ENCODE results near the gene CDKN2AIPNL. TPM values are rescaled to one million over a fixed set of nuclear protein-coding genes. Genes with fewer than 3 reads are reported as not detected.
A peak's percentile ranks its signal among the peaks of the same experiment; 100 is the strongest.

Gene CDKN2AIPNL
- total RNA-seq, 1 experiment from 2014 or later: 60.5 TPM

- H3K4me1 ChIP-seq (ENCODE audit: insufficient read depth, low read length, poor library complexity, severe bottlenecking): no peaks in the 10 kb centered on the region
- TF ChIP-seq EZH2 (IDR thresholded peaks at IDR 0.05; ENCODE audit: borderline replicate concordance, low read depth, low read length, poor library complexity, severe bottlenecking): no peak
- TF ChIP-seq, protein P1, sequence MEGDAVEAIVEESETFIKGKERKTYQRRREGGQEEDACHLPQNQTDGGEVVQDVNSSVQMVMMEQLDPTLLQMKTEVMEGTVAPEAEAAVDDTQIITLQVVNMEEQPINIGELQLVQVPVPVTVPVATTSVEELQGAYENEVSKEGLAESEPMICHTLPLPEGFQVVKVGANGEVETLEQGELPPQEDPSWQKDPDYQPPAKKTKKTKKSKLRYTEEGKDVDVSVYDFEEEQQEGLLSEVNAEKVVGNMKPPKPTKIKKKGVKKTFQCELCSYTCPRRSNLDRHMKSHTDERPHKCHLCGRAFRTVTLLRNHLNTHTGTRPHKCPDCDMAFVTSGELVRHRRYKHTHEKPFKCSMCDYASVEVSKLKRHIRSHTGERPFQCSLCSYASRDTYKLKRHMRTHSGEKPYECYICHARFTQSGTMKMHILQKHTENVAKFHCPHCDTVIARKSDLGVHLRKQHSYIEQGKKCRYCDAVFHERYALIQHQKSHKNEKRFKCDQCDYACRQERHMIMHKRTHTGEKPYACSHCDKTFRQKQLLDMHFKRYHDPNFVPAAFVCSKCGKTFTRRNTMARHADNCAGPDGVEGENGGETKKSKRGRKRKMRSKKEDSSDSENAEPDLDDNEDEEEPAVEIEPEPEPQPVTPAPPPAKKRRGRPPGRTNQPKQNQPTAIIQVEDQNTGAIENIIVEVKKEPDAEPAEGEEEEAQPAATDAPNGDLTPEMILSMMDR (conservative IDR thresholded peaks at IDR 0.05; ENCODE audit: low read depth, low read length): no peak
- intact Hi-C loops (cut with micrococcal nuclease; ENCODE audit: unreplicated experiment): no loop called here
- no peaks in the 10 kb centered on the region for H3K9me3 ChIP-seq (ENCODE audit: low read depth, low read length, poor library complexity, severe bottlenecking)
- H3K27me3 ChIP-seq (replicated peaks; ENCODE audit: insufficient read depth, low read depth, low read length, poor library complexity): no peaks in the 10 kb centered on the region
- H3K36me3 ChIP-seq (ENCODE audit: insufficient read depth, low read length, poor library complexity, severe bottlenecking): no peaks in the 10 kb centered on the region
- CTCF ChIA-PET: interaction anchor here (0.6 kb wide), 1 partner anchor 20 kb away, joined by 6 read pairs; no protein-coding TSS in a partner anchor
- BruUV-seq (replicated peaks): no TSS peak
- peak; percentile 22 for DNase-seq (ENCODE audit: low spot score)
- POLR2A ChIA-PET (ENCODE audit: low non-redundant PET): no interaction called here
- no peak overlapping the region for H3K27ac ChIP-seq (ENCODE audit: low read depth, low read length, poor library complexity, severe bottlenecking)
- no peak overlapping the region for H3K4me3 ChIP-seq (ENCODE audit: low read depth, low read length, poor library complexity, severe bottlenecking)
Measured at GRCh38 chr5:134439210-134439654, 27.6 kb upstream of the CDKN2AIPNL start.

GRCh38 chr5:134438721-134439123 is 27.0 kb upstream of the CDKN2AIPNL start:
- H3K9me3 ChIP-seq (ENCODE audit: low read depth, low read length, poor library complexity, severe bottlenecking): no peaks in the 10 kb centered on the region
- ChIA-PET POLR2A (ENCODE audit: low non-redundant PET) (no interaction called here), CTCF (no interaction called here)
- no peak for DNase-seq (ENCODE audit: low spot score)
- H3K4me1 ChIP-seq (ENCODE audit: insufficient read depth, low read length, poor library complexity, severe bottlenecking): no peaks in the 10 kb centered on the region
- H3K27me3 ChIP-seq (replicated peaks; ENCODE audit: insufficient read depth, low read depth, low read length, poor library complexity): no peaks in the 10 kb centered on the region
- H3K36me3 ChIP-seq (ENCODE audit: insufficient read depth, low read length, poor library complexity, severe bottlenecking): no peaks in the 10 kb centered on the region
- TF ChIP-seq EZH2 (IDR thresholded peaks at IDR 0.05; ENCODE audit: borderline replicate concordance, low read depth, low read length, poor library complexity, severe bottlenecking): no peak
- TF ChIP-seq, protein P1 (conservative IDR thresholded peaks at IDR 0.05; ENCODE audit: low read depth, low read length): no peak
- no peak overlapping the region for H3K27ac ChIP-seq (ENCODE audit: low read depth, low read length, poor library complexity, severe bottlenecking)
- no TSS peak for BruUV-seq (replicated peaks)
- intact Hi-C loops (cut with micrococcal nuclease; ENCODE audit: unreplicated experiment): no loop called here
- no peak overlapping the region for H3K4me3 ChIP-seq (ENCODE audit: low read depth, low read length, poor library complexity, severe bottlenecking)

DNA sequence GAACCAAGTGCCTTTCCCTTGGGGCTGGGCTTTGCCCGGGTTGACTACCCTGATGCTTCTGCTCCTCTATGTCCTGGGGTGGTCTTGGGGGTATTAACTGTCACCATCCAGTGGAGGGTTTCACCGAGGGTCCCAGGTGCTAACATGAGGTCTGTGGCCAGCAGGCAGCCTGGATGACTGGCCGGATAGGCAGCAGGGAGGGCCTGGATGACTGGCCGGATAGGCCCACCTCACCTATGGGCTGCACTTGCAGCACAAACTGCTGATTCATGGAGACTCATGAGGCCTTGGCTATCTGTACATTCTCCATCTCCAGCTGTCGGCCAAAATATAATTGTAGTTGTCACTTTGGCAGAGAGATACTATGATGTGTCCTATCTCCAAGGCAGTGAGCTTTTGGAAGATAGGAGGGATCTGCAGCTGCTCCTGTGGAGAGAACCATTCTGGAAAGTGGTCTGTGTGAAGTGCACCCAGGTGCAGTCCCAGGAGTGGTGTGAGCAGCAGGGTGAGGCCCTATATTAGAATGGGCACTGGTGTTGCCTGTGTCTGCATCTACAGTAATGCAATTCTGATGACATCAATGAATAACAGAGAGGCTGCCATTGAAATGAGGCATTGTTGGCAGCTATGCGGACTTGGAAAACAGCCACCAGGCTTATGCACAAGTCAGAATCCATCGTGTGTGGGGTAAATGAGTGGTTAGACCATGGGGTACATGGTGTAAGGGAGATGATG is 26.3 kb upstream of the CDKN2AIPNL start:
- BruUV-seq (replicated peaks): no TSS peak
- intact Hi-C loops (cut with micrococcal nuclease; ENCODE audit: unreplicated experiment): no loop called here
- no peak for DNase-seq (ENCODE audit: low spot score)
- ChIA-PET CTCF (no interaction called here), POLR2A (ENCODE audit: low non-redundant PET) (no interaction called here)
- H3K9me3 ChIP-seq (ENCODE audit: low read depth, low read length, poor library complexity, severe bottlenecking): no peaks in the 10 kb centered on the region
- H3K27ac ChIP-seq (ENCODE audit: low read depth, low read length, poor library complexity, severe bottlenecking): no peak overlapping the region
- no peak for TF ChIP-seq EZH2 (IDR thresholded peaks at IDR 0.05; ENCODE audit: borderline replicate concordance, low read depth, low read length, poor library complexity, severe bottlenecking)
- TF ChIP-seq, protein P1 (conservative IDR thresholded peaks at IDR 0.05; ENCODE audit: low read depth, low read length): no peak
- H3K27me3 ChIP-seq (replicated peaks; ENCODE audit: insufficient read depth, low read depth, low read length, poor library complexity): no peaks in the 10 kb centered on the region
- no peaks in the 10 kb centered on the region for H3K4me1 ChIP-seq (ENCODE audit: insufficient read depth, low read length, poor library complexity, severe bottlenecking)
- H3K36me3 ChIP-seq (ENCODE audit: insufficient read depth, low read length, poor library complexity, severe bottlenecking): no peaks in the 10 kb centered on the region
- no peak overlapping the region for H3K4me3 ChIP-seq (ENCODE audit: low read depth, low read length, poor library complexity, severe bottlenecking)

Measured in A673 (cell line).